HEK293T (cell line): ENCODE results near the gene SOCS7.

Experiments
- FOXM1 ChIP-seq: fragments of 450-650 bp; IDR thresholded peaks from 2 replicates; pipeline ENCODE4 v1.6.1; 2017; ENCODE audit warnings: mild to moderate bottlenecking, borderline replicate concordance
- SUZ12 ChIP-seq: fragments of 450-650 bp; IDR thresholded peaks from 2 replicates; pipeline ENCODE4 v1.6.1; 2016; ENCODE audit warnings: mild to moderate bottlenecking

- TF ChIP-seq SUZ12 (no peak), FOXM1 (no peak)
Measured at GRCh38 chr17:38349097-38349730, 2.4 kb upstream of the SOCS7 start.
